ENCODE measurements around the gene LRAT.
A peak's percentile ranks its signal among the peaks of the same experiment; 100 is the strongest.

Gene LRAT

DNA sequence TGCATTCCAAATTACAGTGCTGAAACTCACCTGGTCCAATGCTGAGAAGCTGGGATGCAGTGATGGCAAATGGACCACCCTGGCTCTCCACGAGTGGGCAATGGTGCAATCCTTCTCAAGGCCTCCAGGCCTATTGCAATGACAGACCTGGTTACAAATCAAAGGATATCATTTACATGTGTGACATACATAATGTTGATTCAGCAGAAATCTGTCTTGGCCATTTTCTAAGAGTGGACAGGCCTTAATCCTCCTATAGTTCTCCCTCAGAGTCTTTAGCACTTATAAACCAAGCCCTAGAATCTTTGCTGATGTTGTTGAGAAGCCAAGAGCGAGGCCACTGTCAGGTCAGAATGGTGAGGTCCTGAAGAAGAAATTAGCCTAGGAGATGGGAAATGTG, 17.1 kb downstream of the LRAT start:
- no peak for DNase-seq (ENCODE audit: low spot score)

DNA sequence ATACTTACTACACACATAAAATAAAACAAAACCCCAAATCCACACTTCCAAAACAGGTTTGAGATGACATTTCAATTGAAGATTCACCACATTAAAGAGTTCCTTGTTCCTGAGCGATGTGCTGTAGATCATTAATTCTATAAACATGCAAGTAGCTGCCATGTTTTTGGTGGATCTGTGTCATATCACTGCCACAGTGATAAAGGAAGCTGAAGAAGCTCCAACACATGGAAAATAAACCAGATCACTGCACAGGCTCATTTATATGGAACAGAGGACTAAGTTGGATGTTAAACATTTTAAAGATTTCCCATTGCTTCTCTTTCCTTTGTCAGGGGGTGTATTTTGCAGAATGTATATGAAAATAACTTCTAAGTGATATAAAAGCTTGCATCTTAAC, 34.5 kb downstream of the LRAT start:
- DNase-seq (ENCODE audit: low spot score): no peak

DNA sequence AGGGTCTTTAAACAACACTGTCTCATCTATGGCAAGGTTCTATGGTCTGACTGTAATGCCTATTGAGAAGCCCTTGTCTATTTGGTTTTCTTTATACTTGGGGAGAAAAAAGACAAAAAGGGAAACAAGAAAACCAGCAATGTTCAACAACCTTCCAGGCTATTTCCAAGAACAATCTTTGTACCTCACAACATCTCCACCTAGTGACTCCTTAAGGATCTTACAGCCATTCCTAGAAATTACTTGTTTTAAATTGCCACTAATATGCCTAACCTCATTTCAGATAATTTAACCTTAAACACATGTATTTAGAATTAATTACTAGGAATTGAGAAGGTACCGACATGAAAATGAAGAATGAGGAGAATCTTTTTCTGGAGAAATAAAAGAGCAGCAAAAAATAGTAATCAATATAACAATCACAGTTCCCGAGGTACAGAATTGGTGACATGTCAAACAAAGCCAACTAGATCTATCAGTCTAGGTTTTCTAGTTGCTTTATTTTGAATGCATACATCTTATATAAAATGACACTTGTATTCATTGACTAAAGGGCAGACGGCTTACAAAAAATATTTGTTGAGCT, 35.7 kb downstream of the LRAT start:
- DNase-seq (ENCODE audit: low spot score): peak; percentile 58

DNA sequence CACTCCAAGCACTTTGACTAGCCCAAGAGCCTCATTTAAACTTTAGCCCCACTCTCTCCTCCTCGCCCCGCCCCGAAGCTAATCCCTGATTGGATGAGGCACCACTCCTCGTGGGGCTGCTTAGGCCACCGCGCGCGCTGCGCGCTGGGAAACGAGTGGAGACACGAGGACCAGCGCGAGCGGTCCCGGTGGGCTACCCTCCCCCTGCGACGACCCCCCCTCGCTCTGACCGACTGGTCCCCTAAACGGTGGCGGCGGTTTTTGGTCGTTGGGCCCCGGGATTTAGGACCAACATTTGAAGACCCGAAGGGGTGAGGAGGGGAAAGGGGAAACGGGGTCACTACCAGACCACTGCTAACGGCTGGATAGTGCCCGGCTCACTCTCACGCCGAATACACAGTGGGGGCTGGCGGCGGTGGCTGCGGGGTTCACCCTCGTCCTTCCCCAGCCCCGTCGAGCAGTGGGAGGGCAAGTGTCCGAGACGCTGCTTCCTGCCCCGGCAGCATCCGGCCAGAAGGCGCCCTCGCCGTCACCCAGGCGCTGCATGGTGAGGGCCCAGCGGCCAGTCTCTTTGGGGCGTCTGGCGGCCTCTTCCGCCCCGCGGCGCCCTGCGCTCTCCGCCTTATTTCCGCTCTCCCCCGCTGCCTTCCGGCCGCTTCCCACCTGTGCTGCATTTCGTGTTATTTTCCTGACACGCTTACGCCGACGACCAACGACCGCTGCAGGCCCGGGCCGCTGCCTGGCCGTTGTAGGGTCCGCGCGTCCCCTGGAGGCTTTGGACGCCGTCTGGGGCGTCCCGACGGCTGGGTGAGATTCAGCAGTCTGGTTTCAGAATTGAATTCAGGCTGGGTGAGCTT, 37.6 kb downstream of the LRAT start, which contains the start of gene RBM46:
TSS of gene RBM46 (plus strand) at position 147 of the 857 bp plus-strand sequence. CDS start 15,481 bp downstream, outside the sequence.
- DNase-seq (ENCODE audit: low spot score): no peak

DNA sequence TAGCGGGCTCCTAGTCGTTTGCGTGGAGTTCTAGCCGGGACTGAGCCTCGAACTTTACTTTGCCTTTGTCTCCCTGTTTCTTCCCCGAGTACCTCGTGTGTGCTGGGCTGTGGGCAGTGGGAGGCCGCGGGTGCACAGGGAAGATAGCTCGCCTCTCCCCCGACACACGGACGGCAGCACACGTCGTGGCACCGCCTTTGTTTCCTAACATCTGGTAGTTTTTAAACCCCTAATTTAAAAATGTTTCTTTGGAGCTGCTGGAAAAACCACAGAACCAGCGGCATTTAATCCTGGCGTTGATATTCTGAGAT, 38.1 kb downstream of the LRAT start:
- no peak for DNase-seq (ENCODE audit: low spot score)
